Brain microvascular endothelial cell (primary cell): Measurements from ENCODE around the gene TSPAN8.
"Not testable (repeated sequence)": the region's sequence is repeated elsewhere in the genome, so short reads cannot be mapped to it uniquely, and the experiment has no call there.

ENCODE experiments used
- DNase-seq: peaks from one replicate; pipeline ENCODE4 v3.0.0-alpha.2; 2020
- H3K27ac ChIP-seq: fragments of 250-450 bp; sonication (Bioruptor Pico); 2 replicates; pipeline ENCODE4 v1.5.1; 2020; ENCODE audit warnings: mild to moderate bottlenecking, moderate library complexity
- H3K27me3 ChIP-seq: fragments of 250-450 bp; sonication (Bioruptor Pico); replicated peaks from 2 replicates; pipeline ENCODE4 v1.5.1; 2020; ENCODE audit warnings: mild to moderate bottlenecking
- H3K36me3 ChIP-seq: fragments of 250-450 bp; sonication (Bioruptor Pico); replicated peaks from 2 replicates; pipeline ENCODE4 v1.5.1; 2020; ENCODE audit warnings: mild to moderate bottlenecking
- H3K4me3 ChIP-seq: 2 replicates; pipeline ENCODE4 v1.5.1; 2011; ENCODE audit warnings: low read depth, mild to moderate bottlenecking, control low read depth, low read length, moderate library complexity
- in situ Hi-C: cut with HindIII; loops from 2 replicates; pipeline ENCODE4 v1.10.0; 2017; ENCODE audit warnings: low sequenced_read_pairs, low pct_ligation_motif_present
- TF ChIP-seq, protein P1 (sequence below): IDR thresholded peaks from 2 replicates; pipeline ENCODE4 v1.5.1; 2011; ENCODE audit warnings: low read depth, mild to moderate bottlenecking, moderate library complexity, low read length, control low read depth, inconsistent platforms; ENCODE audit errors: missing control alignments

The TSPAN8 gene

DNA sequence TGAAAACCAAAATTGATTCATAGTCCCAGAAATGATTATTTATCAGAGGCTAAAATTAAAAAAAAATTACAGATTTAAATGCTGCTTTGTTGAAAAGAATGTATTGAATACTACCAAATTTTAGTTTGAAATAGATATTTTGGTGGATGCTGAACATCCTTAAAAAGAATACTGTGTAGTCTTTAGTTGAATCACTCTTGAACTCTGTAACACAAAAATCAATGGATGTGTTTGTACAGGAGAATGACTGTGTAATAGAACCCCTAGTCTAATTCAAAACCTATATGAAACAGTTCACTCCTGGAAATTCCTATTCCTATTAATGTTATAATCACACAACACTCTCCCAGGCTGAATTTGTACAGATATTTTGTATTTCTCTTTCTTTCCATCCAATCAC, 1.5 kb upstream of the TSPAN8 start:
- in situ Hi-C loops = no loop called here
- H3K36me3 ChIP-seq = no peaks in the 10 kb centered on the region
- H3K27ac ChIP-seq = no peak overlapping the region
- TF ChIP-seq, protein P1, sequence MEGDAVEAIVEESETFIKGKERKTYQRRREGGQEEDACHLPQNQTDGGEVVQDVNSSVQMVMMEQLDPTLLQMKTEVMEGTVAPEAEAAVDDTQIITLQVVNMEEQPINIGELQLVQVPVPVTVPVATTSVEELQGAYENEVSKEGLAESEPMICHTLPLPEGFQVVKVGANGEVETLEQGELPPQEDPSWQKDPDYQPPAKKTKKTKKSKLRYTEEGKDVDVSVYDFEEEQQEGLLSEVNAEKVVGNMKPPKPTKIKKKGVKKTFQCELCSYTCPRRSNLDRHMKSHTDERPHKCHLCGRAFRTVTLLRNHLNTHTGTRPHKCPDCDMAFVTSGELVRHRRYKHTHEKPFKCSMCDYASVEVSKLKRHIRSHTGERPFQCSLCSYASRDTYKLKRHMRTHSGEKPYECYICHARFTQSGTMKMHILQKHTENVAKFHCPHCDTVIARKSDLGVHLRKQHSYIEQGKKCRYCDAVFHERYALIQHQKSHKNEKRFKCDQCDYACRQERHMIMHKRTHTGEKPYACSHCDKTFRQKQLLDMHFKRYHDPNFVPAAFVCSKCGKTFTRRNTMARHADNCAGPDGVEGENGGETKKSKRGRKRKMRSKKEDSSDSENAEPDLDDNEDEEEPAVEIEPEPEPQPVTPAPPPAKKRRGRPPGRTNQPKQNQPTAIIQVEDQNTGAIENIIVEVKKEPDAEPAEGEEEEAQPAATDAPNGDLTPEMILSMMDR = no peak
- H3K27me3 ChIP-seq = no peaks in the 10 kb centered on the region
- H3K4me3 ChIP-seq = no peak overlapping the region
- no peak for DNase-seq

DNA sequence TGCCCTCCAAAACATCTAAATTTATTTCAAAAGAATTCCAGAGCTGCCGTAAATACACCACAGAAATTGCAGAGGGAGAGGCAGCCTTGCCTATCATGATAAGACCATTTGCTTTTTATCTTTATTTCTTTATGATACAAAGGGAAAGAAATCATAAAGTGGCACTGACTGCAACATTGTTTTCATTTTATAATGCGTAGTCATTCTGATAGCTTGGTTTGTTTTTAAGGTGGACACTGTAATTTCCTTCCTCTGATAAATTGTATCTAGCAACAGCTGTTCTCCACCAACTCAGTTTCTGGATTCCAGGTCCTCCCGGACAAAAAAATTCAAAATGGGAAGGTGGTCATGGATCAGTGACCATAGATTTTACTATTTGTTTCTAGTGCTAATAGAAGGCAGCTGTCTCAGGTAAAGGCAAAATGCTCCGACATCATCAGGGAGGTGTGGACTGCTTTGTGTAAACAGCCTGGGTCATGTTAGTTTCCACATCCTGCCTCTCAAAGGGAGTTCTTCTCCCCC, 623 bp upstream of the TSPAN8 start:
- TF ChIP-seq, protein P1 = no peak

DNA sequence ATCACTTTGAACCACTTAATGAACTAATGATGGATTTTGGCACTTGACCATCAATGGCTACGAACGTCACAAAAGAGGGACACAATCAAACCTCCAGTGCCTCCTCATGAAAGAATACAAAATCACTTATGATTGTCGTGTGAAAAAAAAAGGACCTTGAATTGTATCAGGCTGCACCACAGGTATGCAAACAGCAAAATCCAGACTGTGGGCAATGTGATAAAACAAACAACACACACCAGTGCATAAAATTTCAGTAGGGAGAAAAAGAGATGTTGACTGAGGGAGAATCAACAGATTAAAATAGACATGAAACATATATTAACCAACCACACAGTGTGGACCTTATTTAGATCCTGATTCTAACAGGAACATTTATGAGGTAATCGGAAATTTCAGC, 2.6 kb downstream of the TSPAN8 start:
- no peak for DNase-seq
- H3K27ac ChIP-seq = no peak overlapping the region
- TF ChIP-seq, protein P1 = no peak

More for the DNA sequence above, 623 bp upstream of the TSPAN8 start:
- Histone ChIP-seq H3K27me3 (no peaks in the 10 kb centered on the region), H3K27ac (no peak overlapping the region), H3K36me3 (no peaks in the 10 kb centered on the region), H3K4me3 (no peak overlapping the region)
- in situ Hi-C loops = no loop called here
- no peak for DNase-seq

DNA sequence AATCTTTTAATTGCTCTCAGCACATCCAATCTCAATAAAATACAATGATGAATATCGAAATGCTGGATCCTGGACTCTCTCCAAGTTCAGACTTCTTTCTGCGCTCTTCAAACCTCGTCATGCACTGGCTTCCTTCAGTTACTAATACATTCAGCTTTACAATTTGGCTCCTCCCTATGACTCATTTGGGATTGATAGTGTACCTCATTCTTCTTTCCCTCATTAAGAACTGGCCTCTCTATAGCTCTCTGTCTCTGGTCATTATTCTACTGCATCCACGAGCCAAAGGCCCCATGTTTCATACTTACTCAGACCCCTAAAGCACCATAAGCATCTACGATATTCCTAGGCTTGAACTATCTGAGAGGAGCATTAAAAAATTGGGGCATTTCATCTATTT, 4.9 kb downstream of the TSPAN8 start:
- no peaks in the 10 kb centered on the region for H3K36me3 ChIP-seq
- H3K4me3 ChIP-seq = no peak overlapping the region
- in situ Hi-C loops = no loop called here
- TF ChIP-seq, protein P1 = no peak
- H3K27ac ChIP-seq = no peak overlapping the region
- H3K27me3 ChIP-seq = no peaks in the 10 kb centered on the region
- no peak for DNase-seq

More for the DNA sequence above, 2.6 kb downstream of the TSPAN8 start:
- H3K27me3 ChIP-seq = no peaks in the 10 kb centered on the region
- H3K4me3 ChIP-seq = no peak overlapping the region
- H3K36me3 ChIP-seq = no peaks in the 10 kb centered on the region
- in situ Hi-C loops = no loop called here

DNA sequence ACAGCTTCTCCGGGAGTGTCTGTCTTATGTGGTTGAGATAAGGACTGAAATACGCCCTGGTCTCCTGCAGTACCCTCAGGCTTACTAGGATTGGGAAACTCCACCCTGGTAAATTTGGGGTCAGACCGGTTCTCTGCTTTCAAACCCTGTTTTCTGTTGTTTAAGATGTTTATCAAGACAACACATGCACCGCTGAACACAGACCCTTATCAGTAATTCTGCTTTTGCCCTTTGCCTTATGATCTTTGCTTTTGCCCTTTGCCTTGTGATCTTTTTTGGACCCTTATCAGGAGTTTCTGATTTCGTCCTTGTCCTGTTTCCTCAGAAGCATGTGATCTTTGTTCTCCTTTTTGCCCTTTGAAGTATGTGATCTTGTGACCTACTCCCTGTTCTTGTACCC, 7.8 kb downstream of the TSPAN8 start:
- in situ Hi-C loops, H3K36me3 ChIP-seq, H3K27ac ChIP-seq, H3K27me3 ChIP-seq, DNase-seq, H3K4me3 ChIP-seq: not testable (repeated sequence)

DNA sequence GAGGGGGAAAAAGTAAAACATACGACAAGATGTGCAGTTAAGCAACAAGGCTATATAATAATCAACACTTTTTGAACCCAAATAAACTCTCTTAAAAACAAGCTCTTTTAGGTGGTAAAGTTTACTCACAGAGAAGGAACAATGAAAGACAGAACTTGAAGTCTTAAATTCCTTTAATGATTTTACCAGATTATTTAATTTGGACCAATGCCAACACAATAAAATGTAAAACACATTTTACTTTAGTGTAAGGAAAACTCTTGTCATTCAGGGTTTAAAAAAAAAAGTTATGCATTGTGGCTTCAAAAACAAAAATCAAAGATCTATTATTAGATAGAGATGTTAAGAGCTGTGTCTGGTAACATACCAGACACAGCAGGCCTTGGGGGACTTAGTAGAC, 13.1 kb downstream of the TSPAN8 start:
- in situ Hi-C loops = no loop called here
- no peak overlapping the region for H3K4me3 ChIP-seq
- TF ChIP-seq, protein P1 = no peak
- no peak for DNase-seq
- H3K36me3 ChIP-seq = no peaks in the 10 kb centered on the region
- no peak overlapping the region for H3K27ac ChIP-seq
- no peaks in the 10 kb centered on the region for H3K27me3 ChIP-seq
